ENCODE results near the gene KLRG1.

The KLRG1 gene

GRCh38 chr12:8980137-8980536, 9.2 kb upstream of the KLRG1 start:
- DNase-seq (ENCODE audit: low read depth) = no peak
- H3K4me3 ChIP-seq (ENCODE audit: control insufficient read depth, low read depth, low read length) = no peak overlapping the region
- TF ChIP-seq, protein P1, sequence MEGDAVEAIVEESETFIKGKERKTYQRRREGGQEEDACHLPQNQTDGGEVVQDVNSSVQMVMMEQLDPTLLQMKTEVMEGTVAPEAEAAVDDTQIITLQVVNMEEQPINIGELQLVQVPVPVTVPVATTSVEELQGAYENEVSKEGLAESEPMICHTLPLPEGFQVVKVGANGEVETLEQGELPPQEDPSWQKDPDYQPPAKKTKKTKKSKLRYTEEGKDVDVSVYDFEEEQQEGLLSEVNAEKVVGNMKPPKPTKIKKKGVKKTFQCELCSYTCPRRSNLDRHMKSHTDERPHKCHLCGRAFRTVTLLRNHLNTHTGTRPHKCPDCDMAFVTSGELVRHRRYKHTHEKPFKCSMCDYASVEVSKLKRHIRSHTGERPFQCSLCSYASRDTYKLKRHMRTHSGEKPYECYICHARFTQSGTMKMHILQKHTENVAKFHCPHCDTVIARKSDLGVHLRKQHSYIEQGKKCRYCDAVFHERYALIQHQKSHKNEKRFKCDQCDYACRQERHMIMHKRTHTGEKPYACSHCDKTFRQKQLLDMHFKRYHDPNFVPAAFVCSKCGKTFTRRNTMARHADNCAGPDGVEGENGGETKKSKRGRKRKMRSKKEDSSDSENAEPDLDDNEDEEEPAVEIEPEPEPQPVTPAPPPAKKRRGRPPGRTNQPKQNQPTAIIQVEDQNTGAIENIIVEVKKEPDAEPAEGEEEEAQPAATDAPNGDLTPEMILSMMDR (conservative IDR thresholded peaks at IDR 0.05; ENCODE audit: control insufficient read depth, insufficient read depth, low read depth, low read length) = no peak

DNA sequence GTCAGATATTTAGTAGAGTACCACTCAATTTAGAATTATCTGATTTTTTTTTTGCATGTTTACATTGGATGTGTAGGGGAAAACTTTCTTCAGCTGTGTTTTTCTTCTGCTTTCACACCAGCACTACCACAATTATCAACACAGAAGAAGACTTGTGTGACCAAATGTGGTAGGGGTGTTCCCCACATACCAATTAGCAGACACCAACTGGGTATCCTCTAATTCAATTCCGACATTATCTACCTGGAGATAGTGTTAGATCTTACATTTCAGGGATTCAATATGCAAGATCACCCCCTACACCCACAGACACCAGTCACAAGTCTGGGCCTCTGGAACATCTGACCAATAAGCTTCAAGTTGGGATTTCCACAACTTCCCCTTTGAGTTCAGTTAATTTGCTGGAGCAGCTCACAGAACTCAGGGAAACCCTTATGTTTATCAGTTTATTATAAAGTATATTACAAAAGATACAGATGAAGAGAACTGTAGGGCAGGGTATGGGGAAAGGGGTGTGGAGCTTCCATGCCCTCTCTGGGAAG, 4.1 kb upstream of the KLRG1 start:
- DNase-seq (ENCODE audit: low read depth) = no peak
- TF ChIP-seq, protein P1 (conservative IDR thresholded peaks at IDR 0.05; ENCODE audit: control insufficient read depth, insufficient read depth, low read depth, low read length) = no peak

GRCh38 chr12:8987163-8987562, 2.2 kb upstream of the KLRG1 start:
- TF ChIP-seq, protein P1 (conservative IDR thresholded peaks at IDR 0.05; ENCODE audit: control insufficient read depth, insufficient read depth, low read depth, low read length) = no peak
- no peak overlapping the region for H3K4me3 ChIP-seq (ENCODE audit: control insufficient read depth, low read depth, low read length)
- DNase-seq (ENCODE audit: low read depth) = no peak

More for the DNA sequence above, 4.1 kb upstream of the KLRG1 start:
- H3K4me3 ChIP-seq (ENCODE audit: control insufficient read depth, low read depth, low read length) = no peak overlapping the region

DNA sequence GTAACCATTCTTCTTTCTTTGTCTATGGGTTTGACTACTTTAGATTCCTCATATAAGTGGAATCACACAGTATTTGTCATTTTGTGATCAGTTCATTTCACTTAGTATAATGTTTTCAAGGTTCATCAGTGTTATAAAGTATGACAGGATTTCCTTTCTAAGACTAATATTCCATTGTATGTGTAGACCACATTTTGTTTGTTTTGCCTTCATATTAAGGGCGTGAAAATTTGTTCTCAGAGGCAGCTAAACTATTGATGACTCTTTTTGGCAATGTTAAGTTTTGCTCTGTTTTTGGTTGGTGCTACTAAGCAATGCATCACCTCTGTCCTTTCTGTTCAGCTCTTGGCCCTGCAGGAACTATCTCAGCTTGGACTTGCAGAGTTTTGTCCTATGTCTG, 1.7 kb upstream of the KLRG1 start:
- DNase-seq (ENCODE audit: low read depth) = no peak
- H3K4me3 ChIP-seq (ENCODE audit: control insufficient read depth, low read depth, low read length) = no peak overlapping the region
- TF ChIP-seq, protein P1 (conservative IDR thresholded peaks at IDR 0.05; ENCODE audit: control insufficient read depth, insufficient read depth, low read depth, low read length) = no peak

DNA sequence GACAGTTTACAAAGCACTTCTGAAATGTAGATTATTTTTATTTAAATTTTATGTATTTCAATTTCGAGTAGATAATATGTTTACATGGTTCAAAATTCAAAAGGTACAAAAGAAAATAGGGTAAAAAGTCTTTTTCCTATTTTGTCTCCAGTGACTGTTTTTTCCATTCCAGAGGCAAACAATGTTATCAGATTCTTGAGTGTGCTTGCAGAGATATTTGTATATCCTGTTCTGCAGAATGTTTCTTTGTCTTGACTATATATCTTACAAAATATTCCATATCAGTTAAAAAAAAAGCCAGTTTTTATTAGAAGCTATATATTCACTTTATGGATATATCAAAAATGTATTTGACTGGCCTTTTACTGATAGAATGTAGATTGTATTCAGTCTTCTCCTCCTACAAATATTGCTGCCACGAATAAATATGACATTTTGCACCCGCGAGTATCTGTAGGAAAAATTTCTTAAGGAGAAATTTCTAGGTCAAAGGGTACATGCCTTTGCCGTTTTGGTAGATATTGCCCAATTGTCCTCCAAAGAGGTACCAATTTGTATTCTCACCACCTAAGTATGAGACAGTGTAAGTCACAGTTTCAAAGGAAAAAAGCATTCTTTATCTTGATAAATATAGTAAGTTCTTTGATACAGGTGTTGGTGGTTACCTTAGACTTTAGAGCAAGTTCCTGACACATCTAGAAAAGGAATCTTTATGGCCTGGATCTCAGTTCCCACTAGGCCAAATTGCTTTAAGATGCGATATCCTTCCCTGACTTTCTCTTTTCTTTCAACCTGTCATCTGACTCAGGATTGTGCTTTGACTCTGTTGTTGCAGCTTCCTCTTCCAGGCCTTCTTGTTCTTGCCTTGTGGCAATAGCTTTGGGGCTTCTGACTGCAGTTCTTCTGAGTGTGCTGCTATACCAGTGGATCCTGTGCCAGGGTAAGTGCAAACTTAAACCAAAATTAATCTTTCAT, 2.3 kb downstream of the KLRG1 start:
- no peak for DNase-seq (ENCODE audit: low read depth)
- H3K4me3 ChIP-seq (ENCODE audit: control insufficient read depth, low read depth, low read length) = no peak overlapping the region
- TF ChIP-seq, protein P1 (conservative IDR thresholded peaks at IDR 0.05; ENCODE audit: control insufficient read depth, insufficient read depth, low read depth, low read length) = no peak

DNA sequence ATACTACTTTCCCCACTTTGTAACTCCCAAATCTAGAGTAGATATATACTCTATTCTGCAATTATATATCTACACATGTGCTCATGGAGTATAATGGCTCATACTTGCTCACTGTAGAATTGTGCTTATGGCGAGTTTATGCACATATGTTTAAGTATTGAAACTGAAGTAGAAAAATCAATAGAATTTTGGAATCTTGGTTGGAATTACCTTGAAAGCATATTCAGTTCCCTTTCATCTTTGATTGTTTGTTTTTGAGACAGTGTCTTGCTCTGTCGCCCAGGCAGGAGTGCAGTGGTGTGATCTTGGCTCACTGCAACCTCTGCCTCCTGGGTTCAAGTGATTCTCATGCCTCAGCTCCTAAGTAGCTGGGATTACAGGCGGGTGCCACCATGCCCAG, 4.5 kb downstream of the KLRG1 start:
- no peak overlapping the region for H3K4me3 ChIP-seq (ENCODE audit: control insufficient read depth, low read depth, low read length)
- DNase-seq (ENCODE audit: low read depth) = no peak
- TF ChIP-seq, protein P1 (conservative IDR thresholded peaks at IDR 0.05; ENCODE audit: control insufficient read depth, insufficient read depth, low read depth, low read length) = no peak
